HG02623 (cell line): Measurements from ENCODE around the gene TEAD2.
"Not testable (repeated sequence)": the region's sequence is repeated elsewhere in the genome, so short reads cannot be mapped to it uniquely, and the experiment has no call there.

Experiments
- ATAC-seq: cut with Tn5 transposase; IDR thresholded peaks from one replicate; pipeline ENCODE4 v1.9.1; 2021; ENCODE audit warnings: moderate library complexity; ENCODE audit not compliant: unreplicated experiment

Gene TEAD2

DNA sequence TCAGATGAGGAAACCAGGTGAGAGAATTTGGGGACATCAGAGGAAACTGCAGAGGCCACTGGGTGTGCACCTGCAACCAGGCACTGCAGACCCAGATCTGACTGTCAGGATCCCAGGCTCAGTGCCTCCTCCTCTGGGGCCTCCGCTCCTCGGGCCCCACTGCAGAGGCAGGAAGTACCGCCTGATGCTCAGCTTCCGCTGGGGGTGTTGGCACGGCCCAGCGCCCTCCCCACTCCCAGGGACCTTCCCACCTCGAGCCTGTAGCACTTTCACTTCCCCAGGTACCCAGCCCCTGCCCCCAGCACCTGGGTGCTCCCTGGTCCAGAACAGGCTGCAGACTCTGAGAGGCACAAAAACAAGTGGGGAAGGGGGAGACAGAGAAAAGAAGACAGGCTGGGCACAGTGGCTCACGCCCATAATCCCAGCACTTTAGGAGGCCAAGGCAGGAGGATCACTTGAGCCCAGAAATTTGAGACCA, 28.4 kb downstream of the TEAD2 start:
- peak; percentile 36 for ATAC-seq

DNA sequence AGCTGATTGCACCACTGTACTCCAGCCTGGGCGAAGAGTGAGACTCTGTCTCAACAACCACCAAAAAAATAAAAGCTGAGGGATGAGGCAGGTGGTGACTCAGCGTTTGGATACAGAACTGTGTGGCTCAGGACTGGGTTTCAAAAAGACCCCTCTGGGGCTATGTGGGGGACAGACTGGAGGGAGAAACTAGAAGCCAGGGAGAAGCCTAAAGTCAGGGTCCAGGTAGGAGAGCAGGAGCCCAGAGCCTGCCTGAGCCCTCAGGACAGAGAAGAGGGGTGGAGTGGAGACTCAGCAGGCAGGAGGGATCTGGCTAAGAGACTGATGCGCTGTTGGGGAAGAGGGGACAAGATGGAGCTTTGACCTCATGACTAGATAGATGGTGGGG, 28.8 kb downstream of the TEAD2 start:
- no peak for ATAC-seq

DNA sequence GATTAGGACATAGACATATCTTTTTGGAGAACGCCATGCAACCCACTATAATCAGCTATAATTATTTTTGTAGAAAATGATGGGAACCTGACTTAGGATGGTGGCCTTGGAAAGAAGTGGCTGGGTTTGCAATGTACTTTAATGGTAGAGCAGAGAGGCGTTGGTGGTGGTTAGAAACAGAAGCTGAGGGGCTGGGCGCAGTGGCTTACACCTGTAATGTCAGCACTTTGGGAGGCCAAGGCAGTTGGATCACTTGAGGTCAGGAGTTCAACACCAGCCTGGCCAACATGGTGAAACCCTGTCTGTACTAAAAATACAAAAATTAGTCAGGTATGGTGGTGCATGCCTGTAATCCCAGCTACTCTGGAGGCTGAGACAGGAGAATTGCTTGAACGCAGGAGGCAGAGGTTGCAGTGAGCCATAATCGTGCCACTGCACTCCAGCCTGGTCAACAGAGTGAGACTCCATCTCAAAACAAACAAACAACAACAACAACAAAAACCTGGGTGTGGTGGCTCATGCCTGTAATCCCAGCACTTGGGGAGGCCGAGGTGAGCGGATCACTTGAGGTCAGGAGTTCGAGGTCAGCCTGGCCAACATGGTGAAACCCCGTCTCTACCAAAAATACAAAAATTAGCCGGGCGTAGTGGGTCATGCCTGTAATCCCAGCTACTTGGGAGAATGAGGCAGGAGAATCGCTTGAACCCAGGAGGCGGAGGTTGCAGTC, 29.4 kb downstream of the TEAD2 start:
- not testable (repeated sequence) for ATAC-seq

- peak; percentile 44 for ATAC-seq
Measured at GRCh38 chr19:49331616-49332055, 30.6 kb downstream of the TEAD2 start.

GRCh38 chr19:49331187-49331586, 31.0 kb downstream of the TEAD2 start:
- ATAC-seq, result not testable (repeated sequence)

- no peak for ATAC-seq
Measured at GRCh38 chr19:49328741-49329140, 33.5 kb downstream of the TEAD2 start.

GRCh38 chr19:49327878-49328544, 34.2 kb downstream of the TEAD2 start:
- ATAC-seq, result no peak

DNA sequence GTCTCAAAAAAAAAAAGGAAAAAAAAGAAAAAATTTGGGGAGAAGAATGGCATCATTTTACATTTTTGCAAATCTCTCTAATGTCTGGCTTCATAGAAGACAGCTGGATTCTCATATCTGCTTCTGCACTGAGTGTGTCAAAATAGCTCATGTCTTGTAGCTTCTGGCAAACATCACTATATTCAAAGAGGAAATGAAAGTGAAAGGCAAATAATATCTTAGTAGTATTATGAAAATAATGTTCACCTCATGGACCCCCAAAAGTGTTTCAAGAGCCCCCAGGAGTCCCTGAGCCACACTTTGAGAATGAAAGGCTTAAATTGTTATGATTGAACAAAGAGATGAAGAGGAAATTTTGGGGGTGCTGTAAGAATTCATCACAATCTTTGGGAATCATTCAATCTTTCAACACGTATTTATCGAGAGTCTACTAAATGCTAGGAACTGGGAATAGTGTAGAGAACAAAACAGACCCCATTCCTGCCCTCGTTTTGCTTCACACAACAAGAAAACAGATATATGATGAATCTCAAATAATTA, 36.0 kb downstream of the TEAD2 start:
- ATAC-seq, result no peak

- not testable (repeated sequence) for ATAC-seq
Measured at GRCh38 chr19:49325756-49326155, 36.5 kb downstream of the TEAD2 start.

DNA sequence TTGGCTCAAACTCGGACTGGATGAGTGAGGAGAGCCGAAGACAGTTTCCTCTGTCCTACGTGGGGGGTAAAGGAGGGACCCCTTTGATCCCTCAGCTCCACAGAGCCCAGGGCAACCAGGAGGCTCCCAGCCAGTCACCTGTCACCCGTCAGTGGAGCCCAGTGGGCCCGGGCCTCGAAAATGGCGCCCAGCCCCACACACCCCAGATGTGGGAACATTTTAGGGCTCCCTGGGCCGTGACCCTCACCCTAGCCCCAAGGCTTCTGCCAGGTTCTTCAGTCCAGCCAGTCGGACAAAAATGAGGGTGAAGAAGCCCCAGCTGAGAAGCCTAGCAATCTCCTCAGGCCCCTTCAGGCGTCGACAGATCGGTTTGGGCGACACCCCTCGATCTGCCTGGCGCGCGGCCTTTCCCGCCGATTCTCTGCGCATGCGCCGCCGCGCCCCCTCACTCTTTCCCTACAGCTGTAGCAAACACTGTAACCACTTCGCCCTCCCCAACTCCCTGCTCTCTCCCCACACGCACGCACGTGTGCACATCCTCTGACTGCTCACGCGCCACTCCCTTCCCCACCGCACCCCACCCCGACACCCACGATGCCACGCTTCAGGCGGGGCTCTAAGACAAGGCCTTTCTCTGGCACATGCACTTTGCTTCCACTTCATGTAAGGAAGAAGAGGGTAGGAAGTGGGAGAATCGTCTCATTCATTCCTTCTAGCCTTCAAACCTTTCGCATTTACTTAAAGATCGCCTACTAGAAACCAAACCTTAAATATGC, 37.2 kb downstream of the TEAD2 start, which contains the start of gene SLC6A16:
SLC6A16 (minus strand) TSS at position 391 of the 776 bp plus-strand sequence. CDS start 13,844 bp downstream, outside the sequence.
- ATAC-seq, result no peak

DNA sequence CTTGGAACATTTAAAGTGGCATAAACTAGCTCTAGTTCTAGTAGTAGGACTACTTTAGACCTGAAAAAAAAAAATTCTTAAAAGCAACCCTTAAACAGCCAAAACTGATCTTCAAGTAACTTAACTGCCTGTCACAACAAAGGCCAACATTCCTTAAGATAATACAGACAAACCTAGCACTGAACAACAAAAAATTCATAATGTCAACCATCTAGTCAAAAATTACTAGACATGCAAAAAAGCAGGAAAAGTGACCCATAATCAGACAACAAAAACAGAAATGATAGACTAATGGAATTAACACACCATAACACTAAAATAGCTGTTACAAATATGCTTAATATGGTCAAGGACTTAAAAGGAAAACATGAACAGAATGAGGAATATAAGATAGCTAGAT, 43.9 kb downstream of the TEAD2 start:
- no peak for ATAC-seq

GRCh38 chr19:49316284-49316683, 45.9 kb downstream of the TEAD2 start:
- no peak for ATAC-seq

- no peak for ATAC-seq
Measured at GRCh38 chr19:49315111-49315510, 47.1 kb downstream of the TEAD2 start.

GRCh38 chr19:49309087-49309486, 53.1 kb downstream of the TEAD2 start:
- no peak for ATAC-seq

DNA sequence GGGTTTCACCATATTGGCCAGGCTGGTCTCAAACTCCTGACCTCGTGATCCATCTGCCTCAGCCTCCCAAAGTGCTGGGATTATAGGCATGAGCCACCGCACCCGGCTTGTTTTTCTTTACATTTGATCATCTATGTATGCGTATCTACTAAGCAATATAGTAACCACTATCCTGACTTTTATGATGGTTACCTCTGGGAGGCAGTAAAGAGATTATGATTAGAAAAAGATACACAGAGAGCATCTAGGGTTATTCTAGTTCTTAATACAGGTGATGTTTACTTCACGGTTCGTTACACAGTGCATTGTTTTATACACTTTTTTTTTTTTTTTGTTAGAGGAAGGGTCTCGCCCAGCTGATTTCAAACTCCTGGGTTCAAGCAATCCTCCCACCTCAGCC, 55.5 kb downstream of the TEAD2 start:
- not testable (repeated sequence) for ATAC-seq

DNA sequence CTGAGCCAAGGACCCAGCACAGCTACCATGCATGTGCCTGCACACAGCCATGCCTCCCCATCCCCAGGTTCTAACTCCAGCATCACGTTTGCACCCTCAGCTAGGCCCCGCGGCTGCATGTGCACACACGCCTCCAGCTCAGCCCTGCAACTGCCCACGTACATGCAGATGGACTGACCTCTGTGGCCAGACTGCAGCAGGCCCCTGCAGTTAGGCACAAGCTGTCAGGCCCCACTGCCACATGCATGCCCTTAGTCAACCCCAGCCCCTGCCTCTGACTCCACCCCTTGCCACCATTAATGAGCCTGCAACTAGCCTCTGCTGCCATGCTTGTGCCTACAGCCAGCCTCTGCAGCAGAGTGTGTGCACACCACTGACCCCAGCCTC, 60.4 kb downstream of the TEAD2 start:
- no peak for ATAC-seq

DNA sequence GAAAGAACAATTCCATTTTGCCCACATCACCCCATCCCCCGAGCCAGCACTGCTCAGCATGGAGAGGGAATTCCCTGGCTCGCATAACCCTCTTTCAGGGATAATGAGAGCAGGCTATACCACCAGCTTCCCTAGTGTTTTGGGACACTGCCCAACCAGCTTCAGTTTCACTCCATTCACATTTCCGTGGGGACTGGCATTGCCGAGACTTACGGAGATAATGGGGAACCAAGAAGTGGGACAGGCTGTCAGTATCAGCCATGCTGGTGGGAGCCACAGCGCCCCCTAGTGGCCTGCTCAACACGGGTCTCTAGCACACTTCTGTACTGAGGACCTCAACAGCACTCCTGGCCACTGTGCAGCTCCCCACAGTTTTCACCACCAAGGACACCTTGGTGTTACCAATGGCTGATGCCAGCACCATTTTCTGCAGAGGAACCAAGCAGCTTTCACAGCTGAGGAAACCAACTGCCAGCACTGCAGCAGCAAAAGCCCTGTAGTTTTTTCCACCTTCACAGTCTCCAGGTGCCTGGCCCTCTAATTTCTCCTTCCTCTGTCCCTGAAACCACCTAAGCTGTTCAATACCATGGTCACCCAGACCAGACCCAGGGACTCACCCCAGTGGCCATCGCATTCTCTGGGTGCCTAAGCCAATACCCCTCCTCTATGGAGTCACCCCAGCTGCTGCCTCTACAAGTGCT, 60.9 kb downstream of the TEAD2 start:
- ATAC-seq, result no peak

GRCh38 chr19:49298653-49299052, 63.6 kb downstream of the TEAD2 start:
- ATAC-seq, result not testable (repeated sequence)

GRCh38 chr19:49297403-49297802, 64.8 kb downstream of the TEAD2 start:
- ATAC-seq, result no peak

- no peak for ATAC-seq
Measured at GRCh38 chr19:49295208-49295880, 66.9 kb downstream of the TEAD2 start.
